ENCODE data around the gene SETD1B. TPM values are rescaled to one million over a fixed set of nuclear protein-coding genes. Genes with fewer than 3 reads are reported as not detected.

The SETD1B gene
- total RNA-seq, 4 donors from 2014 or later, result 10.1 to 15.0 (median 11.6) TPM

DNA sequence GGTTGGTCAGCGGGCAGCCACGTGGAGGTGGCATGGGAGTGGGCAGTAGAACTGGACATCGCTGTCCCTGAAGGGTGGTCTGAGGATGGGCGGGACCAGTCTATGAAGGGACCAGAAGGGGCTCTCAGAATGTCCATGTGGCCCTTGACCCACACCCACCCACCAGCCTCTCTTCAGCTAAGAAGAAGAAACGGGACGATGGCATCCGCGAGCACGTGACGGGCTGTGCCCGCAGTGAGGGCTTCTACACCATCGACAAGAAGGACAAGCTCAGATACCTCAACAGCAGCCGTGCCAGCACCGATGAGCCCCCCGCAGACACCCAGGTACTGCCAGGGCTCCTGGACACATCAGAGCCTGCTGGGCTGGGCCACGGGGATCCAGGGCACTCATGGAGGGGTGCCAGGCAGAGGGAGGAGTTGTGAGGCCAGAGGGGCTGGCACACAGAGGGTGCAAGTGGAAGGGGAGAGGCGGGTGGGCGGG is 21.3 kb downstream of the SETD1B start:
- intact Hi-C loops (cut with DNase I; ENCODE audit: low total_unique reads), result no loop called here
- WGBS, 2 donors, result 91 to 92% methylated on average over 18 of the region's 18 CpGs
- DNase-seq (ENCODE audit: low spot score in 2 of 2), result no peak
- TF ChIP-seq POLR2A (IDR thresholded peaks at IDR 0.05), result no peak
- TF ChIP-seq, protein P1, sequence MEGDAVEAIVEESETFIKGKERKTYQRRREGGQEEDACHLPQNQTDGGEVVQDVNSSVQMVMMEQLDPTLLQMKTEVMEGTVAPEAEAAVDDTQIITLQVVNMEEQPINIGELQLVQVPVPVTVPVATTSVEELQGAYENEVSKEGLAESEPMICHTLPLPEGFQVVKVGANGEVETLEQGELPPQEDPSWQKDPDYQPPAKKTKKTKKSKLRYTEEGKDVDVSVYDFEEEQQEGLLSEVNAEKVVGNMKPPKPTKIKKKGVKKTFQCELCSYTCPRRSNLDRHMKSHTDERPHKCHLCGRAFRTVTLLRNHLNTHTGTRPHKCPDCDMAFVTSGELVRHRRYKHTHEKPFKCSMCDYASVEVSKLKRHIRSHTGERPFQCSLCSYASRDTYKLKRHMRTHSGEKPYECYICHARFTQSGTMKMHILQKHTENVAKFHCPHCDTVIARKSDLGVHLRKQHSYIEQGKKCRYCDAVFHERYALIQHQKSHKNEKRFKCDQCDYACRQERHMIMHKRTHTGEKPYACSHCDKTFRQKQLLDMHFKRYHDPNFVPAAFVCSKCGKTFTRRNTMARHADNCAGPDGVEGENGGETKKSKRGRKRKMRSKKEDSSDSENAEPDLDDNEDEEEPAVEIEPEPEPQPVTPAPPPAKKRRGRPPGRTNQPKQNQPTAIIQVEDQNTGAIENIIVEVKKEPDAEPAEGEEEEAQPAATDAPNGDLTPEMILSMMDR (IDR thresholded peaks at IDR 0.05), result no peak
- H3K4me3 ChIP-seq (ENCODE audit: low read depth, poor library complexity, severe bottlenecking), result no peak overlapping the region

DNA sequence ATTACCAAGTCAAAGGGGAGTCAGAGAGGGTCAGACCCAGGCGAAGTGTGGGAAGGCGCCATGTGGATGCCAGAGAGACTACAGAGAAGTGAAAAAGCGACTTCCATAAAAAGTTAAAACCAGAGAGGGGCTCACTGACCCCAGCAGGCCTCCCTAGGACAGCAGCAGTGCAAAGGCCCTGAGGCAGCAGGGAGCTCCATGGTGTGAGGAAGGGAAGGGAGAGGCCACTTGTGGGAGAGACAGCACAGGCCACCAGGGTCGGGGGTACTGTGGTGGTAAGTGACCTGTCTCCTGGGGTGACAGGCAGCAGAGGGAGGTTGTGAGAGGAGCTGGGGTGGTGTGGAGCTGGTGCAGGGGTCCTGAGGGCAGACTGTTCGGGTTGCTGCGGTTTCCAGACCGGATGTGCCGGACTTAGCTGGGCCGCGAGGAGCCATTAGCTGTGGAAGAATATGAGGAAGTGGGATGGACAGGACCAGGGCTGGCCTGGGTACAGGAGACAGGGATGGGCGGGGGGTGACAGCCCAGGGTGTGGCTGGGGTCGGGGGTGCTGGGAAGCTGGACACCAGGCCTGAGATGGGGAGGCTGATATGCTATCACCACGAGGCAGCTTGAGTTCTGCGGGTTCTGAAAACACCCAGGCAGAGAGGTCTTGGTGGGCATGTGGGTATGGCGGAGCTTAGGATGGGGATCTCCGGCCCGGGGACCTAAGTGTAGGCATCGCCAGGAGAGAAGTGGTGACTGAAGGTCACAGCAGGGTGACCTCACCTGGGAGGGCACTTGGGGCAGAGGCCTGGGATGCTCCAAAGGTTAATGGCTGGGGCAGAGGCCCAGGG is 22.7 kb downstream of the SETD1B start:
- 86 to 87% methylated on average over 18 of the region's 18 CpGs for WGBS, 2 donors
- H3K4me3 ChIP-seq (ENCODE audit: low read depth, poor library complexity, severe bottlenecking), result no peak overlapping the region
- intact Hi-C loops (cut with DNase I; ENCODE audit: low total_unique reads), result no loop called here
- no peak for DNase-seq (ENCODE audit: low spot score in 2 of 2)
- TF ChIP-seq, protein P1 (IDR thresholded peaks at IDR 0.05), result no peak
- no peak for TF ChIP-seq POLR2A (IDR thresholded peaks at IDR 0.05)

DNA sequence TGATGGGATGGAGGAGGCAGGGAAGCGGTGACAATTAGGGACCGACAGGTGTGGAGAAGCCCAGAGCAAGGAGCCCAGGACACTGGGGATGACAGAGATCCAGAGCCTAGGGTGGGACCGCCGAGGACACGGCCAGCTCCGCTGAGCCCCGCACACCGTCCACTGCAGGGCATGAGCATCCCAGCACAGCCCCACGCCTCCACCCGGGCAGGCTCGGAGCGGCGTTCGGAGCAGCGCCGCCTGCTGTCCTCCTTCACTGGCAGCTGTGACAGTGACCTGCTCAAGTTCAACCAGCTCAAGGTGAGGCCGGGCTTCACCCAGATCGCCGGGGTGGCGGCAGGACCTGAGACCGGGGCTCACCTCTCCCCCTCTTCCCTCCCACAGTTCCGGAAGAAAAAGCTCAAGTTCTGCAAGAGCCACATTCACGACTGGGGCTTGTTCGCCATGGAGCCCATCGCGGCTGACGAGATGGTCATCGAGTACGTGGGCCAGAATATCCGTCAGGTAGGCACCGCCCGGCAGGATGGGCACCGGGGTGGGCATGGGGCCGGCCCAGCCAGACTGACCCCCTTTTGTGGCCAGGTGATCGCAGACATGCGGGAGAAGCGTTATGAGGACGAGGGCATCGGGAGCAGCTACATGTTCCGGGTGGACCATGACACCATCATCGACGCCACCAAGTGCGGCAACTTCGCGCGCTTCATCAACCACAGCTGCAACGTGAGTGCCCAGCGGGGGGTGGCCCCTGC is 23.7 kb downstream of the SETD1B start:
- intact Hi-C loops (cut with DNase I; ENCODE audit: low total_unique reads), result no loop called here
- no peak overlapping the region for H3K4me3 ChIP-seq (ENCODE audit: low read depth, poor library complexity, severe bottlenecking)
- no peak for DNase-seq (ENCODE audit: low spot score in 2 of 2)
- TF ChIP-seq, protein P1 (IDR thresholded peaks at IDR 0.05), result no peak
- no peak for TF ChIP-seq POLR2A (IDR thresholded peaks at IDR 0.05)
- 92 to 94% methylated on average over 43 to 48 of the region's 48 CpGs for WGBS, 2 donors

DNA sequence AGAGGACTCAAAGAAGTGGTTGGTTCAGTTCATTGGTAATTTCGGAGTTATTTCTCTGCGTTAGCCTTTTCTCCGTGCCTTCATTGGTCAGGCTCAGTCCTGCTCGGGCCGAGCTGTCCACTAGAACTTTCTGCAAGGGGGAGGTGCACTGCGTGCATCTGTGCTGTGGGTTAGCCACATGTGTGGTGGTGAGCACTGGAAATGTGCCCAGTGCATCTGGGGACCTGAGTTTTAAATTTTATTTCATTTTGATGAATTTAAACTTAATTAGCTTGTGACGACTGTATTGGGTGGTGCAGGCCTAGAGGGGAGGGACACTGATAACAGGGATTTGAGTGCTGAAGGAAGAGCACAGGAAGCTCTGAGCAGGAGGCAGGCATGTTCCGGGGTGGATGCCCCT is 24.5 kb downstream of the SETD1B start:
- TF ChIP-seq, protein P1 (IDR thresholded peaks at IDR 0.05), result no peak
- TF ChIP-seq POLR2A (IDR thresholded peaks at IDR 0.05), result no peak
- H3K4me3 ChIP-seq (ENCODE audit: low read depth, poor library complexity, severe bottlenecking), result no peak overlapping the region
- intact Hi-C loops (cut with DNase I; ENCODE audit: low total_unique reads), result no loop called here
- WGBS, 2 donors, result 90 to 91% methylated on average over 8 of the region's 8 CpGs
- DNase-seq (ENCODE audit: low spot score in 2 of 2), result no peak

DNA sequence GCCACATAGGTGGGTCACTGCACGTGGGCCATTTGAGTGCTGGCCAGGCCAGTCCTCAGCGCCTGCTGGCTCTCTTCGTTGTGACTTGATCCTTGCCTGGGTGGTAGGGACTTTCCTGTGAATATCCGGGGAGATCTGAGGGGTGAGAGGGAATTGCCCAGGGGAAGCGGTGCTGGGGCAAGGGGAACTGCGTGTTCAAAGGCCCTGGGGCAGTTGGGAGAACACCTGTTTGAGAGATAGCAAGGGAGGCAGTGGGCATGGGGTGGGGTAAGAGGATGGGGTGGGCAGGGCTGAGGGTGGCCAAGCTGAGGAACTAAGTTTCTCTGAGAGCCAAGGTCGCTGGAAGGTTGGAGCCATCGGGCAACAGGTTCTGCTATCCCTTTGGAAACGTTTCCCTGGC is 25.0 kb downstream of the SETD1B start:
- WGBS, 2 donors, result 71 to 72% methylated on average over 9 of the region's 9 CpGs
- intact Hi-C loops (cut with DNase I; ENCODE audit: low total_unique reads), result no loop called here
- DNase-seq (ENCODE audit: low spot score in 2 of 2), result no peak
- no peak for TF ChIP-seq POLR2A (IDR thresholded peaks at IDR 0.05)
- TF ChIP-seq, protein P1 (IDR thresholded peaks at IDR 0.05), result no peak
- no peak overlapping the region for H3K4me3 ChIP-seq (ENCODE audit: low read depth, poor library complexity, severe bottlenecking)
